ENCODE data around the gene SIM1.
A peak's percentile ranks its signal among the peaks of the same experiment; 100 is the strongest.

The SIM1 gene, protein sequence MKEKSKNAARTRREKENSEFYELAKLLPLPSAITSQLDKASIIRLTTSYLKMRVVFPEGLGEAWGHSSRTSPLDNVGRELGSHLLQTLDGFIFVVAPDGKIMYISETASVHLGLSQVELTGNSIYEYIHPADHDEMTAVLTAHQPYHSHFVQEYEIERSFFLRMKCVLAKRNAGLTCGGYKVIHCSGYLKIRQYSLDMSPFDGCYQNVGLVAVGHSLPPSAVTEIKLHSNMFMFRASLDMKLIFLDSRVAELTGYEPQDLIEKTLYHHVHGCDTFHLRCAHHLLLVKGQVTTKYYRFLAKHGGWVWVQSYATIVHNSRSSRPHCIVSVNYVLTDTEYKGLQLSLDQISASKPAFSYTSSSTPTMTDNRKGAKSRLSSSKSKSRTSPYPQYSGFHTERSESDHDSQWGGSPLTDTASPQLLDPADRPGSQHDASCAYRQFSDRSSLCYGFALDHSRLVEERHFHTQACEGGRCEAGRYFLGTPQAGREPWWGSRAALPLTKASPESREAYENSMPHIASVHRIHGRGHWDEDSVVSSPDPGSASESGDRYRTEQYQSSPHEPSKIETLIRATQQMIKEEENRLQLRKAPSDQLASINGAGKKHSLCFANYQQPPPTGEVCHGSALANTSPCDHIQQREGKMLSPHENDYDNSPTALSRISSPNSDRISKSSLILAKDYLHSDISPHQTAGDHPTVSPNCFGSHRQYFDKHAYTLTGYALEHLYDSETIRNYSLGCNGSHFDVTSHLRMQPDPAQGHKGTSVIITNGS

DNA sequence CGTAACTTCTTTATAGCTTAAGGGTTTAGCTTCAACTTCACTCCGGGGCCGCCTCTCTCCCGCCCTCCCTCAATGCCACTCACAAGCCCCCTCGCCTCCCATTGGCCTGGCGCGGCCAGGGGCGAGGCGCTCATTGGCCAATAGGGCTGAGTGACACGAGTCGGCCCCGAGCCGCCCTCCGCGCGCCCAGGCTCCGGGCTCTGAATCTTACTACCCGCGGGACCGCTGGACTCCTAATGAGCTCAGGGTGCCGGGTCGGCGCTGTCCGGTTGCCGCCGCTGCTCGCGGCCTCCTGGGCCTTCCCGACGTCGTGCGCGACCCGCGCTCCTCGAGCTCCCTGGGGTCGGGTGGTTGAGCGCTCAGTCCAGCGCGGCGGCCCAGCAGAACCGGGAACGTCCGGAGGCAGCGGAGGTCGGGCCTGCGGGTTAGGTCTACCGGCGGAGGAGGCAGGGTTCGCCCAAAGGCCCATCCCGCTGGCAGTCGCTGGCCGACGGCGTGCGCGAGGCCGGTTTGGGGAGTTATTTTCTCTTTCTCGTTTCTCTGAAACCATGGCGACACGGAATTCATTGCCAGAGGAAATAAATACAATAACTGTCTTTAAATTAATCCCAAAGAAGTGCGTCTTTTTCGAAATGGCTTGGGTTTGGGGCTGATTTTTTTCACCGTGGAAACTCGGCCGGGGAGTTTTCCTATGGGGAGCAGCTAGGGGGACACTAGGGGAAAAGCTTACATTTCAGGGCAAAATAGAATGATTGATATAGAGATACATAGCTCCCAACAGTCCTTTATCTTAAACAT, at the start of gene SIM1:
Gene SIM1, minus strand, starts transcription at position 19 of the 798 bp plus-strand sequence. CDS start 1,453 bp downstream, outside the sequence.
- peak; percentile 92 for DNase-seq

DNA sequence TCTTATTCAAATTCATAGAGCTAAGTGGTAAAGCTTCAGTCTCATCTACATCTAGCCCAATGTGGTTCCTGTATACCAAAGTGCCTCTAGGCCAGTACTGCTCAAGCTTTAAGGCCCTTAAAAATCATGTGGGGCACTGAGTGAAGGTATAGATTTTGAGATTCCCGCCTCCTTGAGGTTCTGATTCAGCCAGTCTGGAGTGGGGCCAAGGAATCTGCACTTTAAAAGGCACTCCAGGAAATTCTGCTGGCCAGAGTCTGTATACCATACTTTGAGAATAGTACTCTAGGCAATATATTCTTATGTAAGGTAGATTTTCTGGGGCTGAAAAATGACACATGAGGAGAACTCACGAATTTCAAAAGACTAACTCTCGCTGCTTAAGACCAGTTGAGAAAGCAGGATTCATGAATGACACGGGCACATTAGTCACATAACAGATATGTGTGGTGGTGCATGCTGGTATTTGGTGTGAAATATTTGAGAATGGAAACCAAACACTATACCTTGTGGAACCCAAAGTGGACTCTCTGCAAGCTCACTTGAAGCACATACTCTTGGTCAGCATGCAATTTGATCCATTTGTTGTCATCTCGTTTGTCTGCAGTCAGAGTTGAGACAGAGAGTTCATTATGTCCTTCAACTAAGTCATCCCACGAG, 47.6 kb upstream of the SIM1 start:
- DNase-seq: no peak

DNA sequence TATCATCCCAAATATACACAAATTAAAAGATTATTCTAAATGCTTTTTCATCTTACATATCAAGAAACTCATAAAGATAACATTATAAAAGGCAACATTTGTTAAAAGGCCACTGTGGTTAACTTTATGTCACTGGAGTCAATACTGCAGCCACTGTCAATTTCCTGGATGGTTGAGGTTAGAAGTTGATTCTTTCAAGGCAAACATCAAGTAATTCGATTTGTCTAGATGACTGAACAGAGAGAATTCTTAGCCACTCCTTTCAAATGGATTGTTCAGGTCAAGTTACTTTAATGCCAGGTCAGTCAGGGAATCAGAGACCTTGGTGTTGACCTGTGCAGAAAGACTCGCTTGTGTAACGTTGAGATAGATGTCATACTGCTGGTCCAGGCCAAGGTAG, 44.4 kb upstream of the SIM1 start:
- no peak for DNase-seq

DNA sequence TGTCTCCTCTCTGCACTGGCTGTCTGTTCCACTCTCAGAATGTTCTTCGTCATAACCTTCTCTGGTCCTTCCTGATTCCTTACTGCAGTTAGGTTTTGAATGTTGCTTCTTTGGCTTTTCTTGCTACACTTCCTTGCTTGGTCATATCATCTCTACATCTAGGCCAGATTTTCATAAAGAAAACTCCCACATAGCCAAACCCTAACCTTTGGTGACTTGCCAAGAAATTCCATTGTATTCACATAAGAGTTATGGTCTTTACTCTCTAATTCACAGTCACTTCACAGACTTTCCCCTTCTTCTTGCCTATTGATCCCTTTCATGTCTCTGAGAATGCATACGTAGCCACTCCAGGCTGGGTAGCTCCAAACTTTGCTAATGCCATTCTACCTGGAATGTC, 41.9 kb upstream of the SIM1 start:
- no peak for DNase-seq

DNA sequence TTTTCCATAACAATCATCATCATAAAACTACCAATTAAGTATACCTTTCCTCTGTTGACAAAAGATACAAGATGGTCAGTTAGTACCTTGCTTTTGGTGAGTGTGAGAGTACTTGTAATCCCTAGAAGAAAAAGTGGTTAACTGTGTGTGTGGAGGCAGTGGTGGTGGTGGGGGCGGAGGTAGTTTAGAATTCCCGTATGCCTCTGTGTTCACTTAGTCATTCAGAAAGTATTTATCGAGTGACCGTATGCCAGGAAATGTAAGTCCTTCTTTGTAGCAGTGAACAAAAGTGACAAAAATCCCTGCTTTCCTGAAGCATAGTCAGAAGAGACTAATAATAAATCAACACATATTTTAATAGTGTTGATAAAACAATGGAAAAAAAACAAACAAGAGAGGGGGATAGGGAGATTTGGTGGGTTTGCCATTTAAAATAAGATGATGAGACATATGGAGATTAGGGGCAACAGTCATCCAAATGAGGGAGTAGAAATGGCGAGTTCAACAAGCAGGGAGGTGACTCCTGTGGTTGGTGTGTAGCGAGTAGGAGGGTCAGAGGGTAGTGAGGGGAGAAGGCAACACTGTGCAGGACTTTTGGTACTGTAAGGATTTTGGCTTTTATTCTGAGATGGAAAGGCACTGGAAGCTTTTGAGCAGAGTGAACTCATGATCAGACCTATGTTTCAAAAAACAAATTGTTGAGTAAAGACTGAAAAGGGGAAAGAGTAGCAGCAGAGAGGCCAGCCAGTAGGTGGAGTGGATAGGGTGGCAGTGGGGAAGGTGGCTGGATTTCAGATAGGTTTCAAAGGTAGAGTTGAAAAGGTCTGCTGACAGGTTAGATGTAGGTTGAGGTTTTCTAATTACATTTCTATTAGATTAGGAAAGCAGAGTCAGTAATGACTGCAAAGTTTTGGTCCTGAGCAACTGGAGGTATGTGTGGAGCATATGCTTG, 40.3 kb upstream of the SIM1 start:
- no peak for DNase-seq

DNA sequence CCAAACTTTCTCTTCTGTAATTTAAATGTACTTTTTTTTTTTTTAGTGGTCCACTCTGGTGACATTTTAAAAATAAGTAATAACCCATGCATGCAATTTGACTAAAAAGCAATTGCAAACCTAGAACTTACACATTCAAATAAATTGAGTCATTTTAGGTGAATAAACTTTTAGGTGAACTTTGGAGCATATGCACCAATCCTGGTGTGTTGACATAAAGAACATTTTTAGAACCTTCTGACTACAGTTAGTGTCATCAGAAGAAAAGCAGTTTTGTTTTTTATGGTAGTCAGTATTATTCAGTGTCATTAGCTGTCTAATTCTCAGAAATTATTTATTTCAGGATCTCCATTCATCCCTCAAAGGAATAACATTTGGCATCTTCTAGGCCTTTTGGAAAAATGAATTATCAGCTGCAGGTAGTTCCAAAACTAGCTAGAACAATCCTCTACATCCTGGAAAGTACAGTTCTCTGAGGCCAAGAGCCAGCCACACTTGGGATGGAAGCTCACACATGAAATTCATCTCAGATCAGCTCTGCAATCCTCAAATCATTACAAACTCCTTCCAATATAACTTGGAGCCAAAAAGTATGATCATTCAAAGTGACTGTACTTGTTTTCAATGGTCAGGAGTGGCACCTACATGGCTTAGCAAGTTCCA, 38.5 kb upstream of the SIM1 start:
- no peak for DNase-seq

DNA sequence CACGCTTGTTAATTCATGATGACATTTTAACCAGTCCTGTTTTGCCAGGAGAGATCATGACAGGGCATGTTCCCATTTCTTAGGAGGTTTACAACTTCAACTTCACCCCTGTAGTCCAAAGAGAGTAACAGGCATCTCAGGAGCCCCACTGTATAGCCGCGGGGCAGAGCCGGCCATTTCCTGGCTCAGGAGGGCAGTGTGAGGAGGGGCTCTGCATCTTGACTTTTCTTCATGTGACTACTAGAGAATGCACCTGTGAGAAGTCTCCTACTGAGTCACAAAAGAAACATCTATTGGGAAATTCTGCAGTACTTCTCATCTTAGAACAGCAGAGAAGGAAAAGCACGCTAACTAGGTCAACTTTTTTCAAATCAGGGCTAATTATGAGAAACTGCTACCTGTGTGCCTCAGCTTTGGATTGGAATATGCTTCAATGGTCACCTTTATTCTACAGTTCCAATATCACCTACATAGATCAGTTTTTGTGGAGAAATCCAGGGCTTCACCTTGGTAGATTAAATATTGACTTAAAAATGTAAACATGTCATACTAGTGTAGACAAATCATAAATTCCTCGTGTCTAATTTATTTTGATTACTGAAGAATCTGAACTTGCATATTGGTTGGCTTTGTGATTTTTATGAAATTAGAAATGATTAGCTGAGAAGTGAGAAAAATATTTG, 28.6 kb upstream of the SIM1 start:
- no peak for DNase-seq

DNA sequence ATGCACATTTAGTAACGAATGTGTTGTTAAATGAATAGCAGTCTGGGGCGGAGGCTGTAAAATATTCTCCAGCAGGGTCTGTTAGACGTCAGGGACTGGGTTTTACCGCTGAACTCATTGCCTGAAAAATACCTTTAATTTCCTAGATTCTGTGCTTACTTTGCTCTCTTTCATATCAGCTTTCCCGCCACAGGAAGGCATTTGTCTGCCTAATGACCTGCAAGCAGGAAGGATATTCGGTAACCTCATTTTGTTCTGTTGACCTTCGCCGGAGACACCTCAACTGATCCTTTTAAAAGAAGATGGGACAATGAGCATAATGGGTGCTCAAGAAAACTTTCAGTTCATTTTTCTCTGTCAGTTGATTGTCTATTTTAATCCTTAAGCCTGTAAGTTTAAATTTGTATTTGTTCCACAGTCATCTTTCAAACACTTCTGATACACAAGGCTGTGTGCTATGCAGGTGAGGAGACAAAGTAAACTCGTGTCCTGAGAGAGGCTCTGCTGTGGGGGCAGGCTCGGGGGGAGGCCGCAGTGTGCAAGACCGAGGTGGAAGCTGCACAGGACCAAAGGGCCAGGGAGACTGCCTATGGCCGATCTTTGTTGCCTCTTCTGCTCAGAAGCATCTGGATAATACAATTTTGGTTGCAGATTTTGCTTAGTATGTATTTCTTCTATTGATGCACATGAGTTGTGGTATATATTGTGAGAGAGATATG, 27.4 kb upstream of the SIM1 start:
- DNase-seq: no peak

DNA sequence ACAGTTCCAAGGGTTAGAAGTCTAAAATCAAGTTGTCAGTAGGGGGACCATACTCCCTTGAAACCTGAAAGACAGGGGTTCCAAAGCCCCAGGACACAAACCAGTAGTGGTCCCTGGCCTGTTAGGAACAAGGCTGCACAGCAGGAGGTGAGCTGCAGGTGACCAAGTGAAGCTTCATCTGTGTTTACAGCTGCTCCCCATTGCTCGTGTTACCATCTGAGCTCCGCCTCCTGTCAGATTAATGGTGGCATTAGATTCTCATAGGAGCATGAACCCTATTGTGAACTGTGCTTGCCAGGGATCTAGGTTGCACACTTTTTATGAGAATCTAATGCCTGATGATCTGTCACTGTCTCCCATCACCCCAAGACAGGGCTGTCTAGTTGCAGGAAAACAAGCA, 25.3 kb upstream of the SIM1 start:
- DNase-seq: no peak

DNA sequence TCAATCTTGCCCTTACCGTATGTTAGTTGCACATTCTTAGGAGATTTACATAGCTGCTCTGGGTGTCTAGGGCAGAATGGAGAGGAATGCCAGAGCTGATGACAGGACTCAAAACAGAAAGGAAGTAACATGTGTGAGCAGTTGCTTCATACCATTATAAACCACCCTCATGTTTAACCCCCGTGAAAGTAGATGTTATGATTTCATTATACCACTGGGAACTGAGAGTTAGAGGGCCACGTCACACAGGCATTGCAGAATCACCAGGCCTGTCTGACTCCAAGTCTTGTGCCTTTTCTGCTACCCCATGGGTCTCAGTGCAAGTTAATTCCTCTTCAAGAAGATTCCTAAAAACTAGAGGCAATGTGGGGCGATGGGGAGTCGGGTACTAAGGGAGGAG, 23.5 kb upstream of the SIM1 start:
- DNase-seq: no peak

DNA sequence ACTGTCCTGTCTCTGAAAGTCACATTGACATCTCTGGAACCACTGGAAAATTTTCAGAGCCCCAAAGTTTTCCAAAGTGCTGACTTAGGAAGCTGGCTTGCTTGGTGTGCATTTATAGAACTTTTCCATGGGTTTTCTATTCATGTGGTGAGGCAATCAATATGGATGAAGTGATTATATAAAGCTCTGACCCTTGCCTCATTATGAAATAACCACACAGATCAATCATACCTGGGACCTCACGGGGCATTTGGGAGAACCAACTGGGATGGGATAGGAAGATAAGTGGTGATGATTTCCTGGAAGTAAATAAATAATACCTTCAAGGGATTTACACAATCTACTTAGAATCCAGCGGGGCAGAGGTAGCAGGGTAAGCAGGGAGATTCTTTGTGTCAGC, 22.9 kb upstream of the SIM1 start:
- DNase-seq: no peak

DNA sequence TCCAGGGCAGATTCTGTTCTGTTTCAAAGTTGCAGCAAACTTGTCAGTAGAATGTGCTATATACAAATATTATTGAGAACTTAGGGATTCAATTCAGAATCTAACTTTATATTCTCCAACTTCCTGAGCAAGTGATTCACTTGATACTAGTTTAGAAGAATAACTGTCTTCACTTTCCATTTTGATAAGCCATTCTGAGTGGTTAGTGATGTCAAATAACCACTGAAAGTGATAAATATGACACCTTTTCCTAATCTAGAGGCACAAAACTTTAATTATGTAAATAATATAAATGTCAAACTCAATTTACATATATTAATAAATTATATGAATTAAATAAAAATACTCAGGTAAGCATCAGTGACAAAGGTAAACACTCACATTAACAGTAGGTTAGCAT, 20.5 kb upstream of the SIM1 start:
- DNase-seq: no peak

DNA sequence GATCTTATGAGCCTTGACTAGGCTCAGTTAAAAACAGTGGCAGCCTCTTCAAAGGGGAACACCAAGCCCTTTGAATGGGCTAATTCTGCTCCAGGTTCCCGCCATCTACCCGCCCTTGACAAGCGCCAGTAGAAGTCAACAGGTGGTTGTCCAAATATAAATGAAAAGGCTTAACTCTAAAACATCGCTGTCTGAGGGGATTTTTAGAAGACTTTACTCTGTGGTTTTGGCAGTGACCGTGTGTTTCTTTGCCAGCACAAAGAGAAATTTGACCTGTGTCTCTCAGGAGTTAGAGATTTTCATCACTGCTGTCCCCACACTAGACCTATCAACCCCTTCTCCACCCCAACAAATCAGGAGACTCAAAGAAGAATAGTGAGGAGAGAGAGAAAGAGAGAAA, 19.8 kb upstream of the SIM1 start:
- DNase-seq: no peak

DNA sequence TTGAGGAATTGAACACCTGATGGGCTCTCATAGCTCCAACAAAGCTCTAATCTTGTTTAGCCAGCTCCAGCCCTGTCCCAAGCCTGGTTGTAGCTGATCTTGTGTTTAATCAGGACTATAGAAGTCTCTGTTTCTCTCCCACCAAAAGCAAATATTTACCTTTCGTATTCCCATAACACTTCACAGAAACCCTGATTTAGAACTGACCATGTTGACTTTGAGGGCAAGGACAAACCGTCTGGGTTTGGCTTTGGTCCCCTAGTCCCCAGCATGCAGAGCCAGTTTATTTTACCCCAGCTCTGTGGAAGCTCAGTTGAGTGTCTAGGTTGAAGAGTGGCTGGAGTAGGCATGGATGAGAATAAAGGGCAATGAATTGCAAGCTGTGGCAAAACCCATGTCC, 18.0 kb upstream of the SIM1 start:
- DNase-seq: no peak

DNA sequence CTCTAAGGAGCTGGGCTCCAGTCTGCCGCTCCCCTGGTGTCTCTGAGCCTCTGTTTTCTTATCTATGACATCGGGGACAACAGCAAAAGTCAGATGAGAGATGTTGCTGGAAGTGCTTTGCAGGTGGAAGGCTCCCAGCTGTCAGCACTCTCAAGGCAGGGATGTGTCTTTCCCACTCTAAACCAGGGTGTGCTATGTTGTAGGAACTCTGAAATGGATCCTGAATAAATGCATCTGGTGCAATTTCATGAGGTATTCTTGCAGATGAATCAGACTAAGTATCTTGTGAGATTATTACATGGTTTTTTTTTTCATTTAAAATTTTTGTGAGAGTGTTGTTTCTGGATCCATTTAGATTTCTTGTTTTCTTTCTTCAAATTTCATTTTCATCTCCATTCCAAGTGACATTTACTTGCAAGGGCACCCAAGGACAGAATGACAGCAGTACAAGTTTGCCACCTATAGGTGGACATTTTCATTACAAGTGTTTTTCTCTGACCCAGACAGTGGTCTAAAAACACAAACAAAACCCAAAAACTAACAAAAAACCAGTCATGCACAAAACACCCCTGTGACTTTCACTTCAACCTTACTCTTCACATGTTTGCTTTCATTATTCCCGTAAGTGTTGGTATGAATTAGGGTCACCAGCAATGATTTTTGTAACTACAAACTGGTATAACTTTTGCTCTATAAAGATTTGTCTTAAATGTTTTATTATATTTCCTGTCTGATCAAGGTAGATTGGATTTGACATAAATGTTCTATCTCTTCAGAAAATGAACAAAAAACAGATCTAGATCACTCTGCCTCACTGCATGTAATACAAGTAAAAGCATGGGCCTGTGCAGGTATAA, 14.7 kb upstream of the SIM1 start:
- DNase-seq: peak; percentile 73

DNA sequence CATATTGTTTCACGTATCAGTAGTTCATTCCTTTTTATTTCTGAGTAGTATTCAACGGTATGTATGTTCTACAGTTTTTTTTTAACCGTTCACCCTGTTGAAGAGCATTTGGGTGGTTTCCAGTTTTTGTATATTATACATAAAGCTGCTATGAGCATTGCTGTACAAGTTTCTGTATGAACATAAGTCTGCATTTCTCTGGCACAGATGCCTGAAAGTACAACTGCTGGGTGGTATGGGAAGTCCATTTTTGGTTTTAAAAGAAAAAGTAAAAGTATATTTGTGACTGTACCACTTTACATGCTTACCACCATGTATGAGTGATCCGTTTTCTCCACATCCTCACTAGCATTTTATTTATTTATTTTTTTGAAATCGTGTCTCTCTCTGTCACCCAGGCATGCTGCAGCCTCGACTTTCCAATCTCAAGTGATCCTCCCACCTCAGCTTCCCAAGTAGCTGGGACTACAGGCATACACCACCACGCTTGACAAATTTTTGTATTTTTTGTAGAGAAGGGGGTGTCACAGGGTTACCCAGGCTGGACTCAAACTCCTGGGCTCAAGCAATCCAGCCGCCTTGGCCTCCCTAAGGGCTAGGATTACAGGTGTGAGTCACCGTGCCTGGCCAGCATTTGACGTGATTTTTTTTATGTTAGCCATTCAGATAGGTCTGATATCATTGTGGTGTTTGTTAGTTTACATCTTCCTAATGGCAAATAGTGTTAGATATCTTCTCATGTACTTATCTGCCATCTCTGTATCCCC, 11.0 kb upstream of the SIM1 start:
- no peak for DNase-seq

DNA sequence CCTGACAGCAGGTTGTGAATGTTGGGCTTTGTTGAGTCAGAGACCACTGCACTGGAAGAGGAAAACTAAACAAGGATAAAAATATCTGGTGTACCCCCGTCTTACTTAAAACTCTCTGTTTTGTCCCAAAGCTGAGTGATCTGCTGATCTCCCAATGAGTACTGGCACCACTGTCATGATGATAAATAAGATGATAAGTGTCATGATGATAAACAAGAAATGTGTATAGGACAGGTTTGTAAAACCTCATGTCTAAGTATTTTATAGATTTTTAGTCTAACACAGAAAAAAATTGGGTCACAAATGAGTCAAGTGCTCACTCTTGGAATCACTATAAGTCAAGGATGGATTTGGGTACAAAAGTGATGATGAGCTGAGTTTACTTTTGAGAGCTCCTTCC, 8.5 kb upstream of the SIM1 start:
- DNase-seq: no peak

DNA sequence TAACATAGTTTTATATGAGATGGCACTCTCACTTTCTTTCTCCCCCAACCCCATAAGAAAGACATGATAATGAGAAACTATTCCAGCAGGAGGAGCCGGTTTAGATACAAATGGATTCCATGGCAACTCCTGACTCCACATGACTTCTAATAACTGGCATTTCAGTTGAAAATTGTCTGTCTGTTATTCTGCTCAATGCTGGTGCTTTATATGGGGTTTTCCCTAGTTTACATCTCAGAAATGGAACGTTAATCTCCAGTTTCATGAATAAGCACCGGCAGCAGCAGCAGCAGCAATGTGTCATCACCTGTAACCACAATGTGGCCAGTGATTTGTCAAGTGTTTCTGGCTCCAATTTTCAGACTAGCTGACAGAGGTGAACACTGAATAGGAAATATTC, 8.0 kb upstream of the SIM1 start:
- no peak for DNase-seq
